Activated T-cell treated with anti-CD3 and anti-CD28 coated beads, Interleukin-2, amount 50 U/mL, for 72 hours (primary cell): Measurements from ENCODE around the gene SRMS. TPM values are rescaled to one million over a fixed set of nuclear protein-coding genes. Genes with fewer than 3 reads are reported as not detected.
A peak's percentile ranks its signal among the peaks of the same experiment; 100 is the strongest.

Experiments
- ATAC-seq, 2 donors: fragments of 150-1000 bp; cut with Tn5 transposase; replicated peaks in 1 of 2; 2 replicates each; pipeline ENCODE4 v1.10.0; 2021; ENCODE audit warnings: moderate library complexity in 2 of 2, mild to moderate bottlenecking in 1 of 2
- DNase-seq, 2 donors: peaks; one replicate each; pipeline ENCODE4 v3.0.0; 2021 to 2022; ENCODE audit warnings: mixed read lengths in 1 of 2
- H3K27ac Mint-ChIP-seq: one replicate; pipeline ENCODE4 v1.8.0; 2022; ENCODE audit warnings: mild to moderate bottlenecking, moderate library complexity, mixed read lengths
- H3K27me3 Mint-ChIP-seq: one replicate; pipeline ENCODE4 v1.8.0; 2022; ENCODE audit warnings: low read depth, mixed read lengths
- H3K36me3 Mint-ChIP-seq, 2 donors: one replicate each; pipeline ENCODE4 v1.8.0; 2022; ENCODE audit warnings: mixed read lengths in 2 of 2, mild to moderate bottlenecking in 1 of 2; ENCODE audit not compliant: insufficient read depth in 2 of 2
- H3K4me1 Mint-ChIP-seq: one replicate; pipeline ENCODE4 v1.8.0; 2022; ENCODE audit warnings: low read depth, mixed read lengths
- H3K4me3 Mint-ChIP-seq, 2 donors: one replicate each; pipeline ENCODE4 v1.8.0; 2022; ENCODE audit warnings: mild to moderate bottlenecking in 2 of 2, mixed read lengths in 2 of 2, moderate library complexity in 2 of 2
- H3K9me3 Mint-ChIP-seq, 2 donors: one replicate each; pipeline ENCODE4 v1.8.0; 2022; ENCODE audit warnings: mixed read lengths in 2 of 2
- total RNA-seq, 2 donors: library from RNA; stranded (reverse); gene quantifications; one replicate each; pipeline ENCODE4 v1.2.3, GENCODE V29; 2022

Gene SRMS, protein sequence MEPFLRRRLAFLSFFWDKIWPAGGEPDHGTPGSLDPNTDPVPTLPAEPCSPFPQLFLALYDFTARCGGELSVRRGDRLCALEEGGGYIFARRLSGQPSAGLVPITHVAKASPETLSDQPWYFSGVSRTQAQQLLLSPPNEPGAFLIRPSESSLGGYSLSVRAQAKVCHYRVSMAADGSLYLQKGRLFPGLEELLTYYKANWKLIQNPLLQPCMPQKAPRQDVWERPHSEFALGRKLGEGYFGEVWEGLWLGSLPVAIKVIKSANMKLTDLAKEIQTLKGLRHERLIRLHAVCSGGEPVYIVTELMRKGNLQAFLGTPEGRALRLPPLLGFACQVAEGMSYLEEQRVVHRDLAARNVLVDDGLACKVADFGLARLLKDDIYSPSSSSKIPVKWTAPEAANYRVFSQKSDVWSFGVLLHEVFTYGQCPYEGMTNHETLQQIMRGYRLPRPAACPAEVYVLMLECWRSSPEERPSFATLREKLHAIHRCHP
- total RNA-seq: not detected

DNA sequence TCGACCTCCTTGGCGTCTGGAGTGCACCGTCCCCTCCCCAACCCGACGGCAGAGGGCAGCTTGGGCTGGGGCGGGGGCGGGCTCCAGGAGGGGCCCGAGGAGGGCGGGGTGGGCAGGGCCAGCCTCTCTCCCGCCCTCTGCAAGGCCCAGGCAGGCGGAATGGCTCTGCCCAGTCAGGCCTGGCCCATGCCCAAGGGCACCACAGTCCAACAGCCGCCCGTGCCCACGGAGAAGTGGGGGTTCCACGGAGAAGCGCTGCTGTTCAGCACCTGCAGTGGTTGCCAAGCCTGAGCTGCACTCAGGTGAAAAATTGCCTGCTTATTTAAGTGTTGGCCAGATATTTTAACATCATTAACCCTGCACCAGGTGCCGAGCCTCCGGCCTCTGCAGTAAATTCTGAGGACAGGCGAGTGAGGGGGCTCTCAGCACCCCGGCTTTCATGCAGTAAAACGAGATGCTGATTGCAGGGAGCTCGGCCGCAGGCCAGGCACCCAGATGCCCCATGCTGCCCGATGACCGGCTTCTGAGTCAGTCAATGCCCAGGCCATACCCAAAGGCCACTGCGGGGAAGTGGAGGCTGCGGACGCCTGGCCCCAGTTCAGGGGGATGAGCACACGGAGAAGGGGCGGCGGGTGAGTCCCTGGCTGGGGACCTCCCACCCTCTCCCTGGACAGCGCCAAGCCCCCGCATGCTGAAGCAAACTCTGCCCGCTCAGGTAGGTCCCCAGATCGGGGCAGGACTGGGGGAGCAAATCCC, at the start of gene SRMS:
Gene SRMS, minus strand, starts transcription at position 25 of the 756 bp plus-strand sequence. CDS start 286 bp downstream, outside the sequence.
- Mint-ChIP-seq H3K36me3 (no peaks in the 10 kb centered on the region), H3K27me3 (peaks cover 10% of the 10 kb centered on the region), H3K27ac (no peak within 1 kb of the TSS), H3K4me1 (peaks cover 15% of the 10 kb centered on the region), H3K9me3 (no peaks in the 10 kb centered on the region), H3K4me3 (no peak within 1 kb of the TSS)
- no peak for DNase-seq
- ATAC-seq: no peak

DNA sequence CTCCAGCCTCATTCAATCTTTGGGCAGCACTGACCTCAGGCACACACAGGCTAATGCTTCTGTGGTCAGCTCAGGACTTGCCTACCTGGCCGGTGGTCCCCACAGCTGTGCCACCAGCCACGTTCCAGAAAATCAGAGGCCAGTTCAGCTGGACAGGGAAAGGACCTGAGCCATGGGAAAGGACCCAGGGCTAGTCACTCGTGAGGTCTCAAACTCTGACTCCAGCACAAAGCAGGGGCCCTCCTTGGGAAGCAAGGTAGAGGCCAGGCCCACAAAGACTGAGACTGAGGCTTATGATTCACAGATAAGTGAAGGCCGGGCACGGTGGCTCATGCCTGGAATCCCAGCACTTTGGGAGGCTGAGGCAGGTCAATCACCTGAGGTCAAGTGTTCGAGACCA, 48.9 kb upstream of the SRMS start:
- Mint-ChIP-seq H3K4me3 (no peak overlapping the region), H3K27ac (no peak overlapping the region), H3K4me1 (no peaks in the 10 kb centered on the region), H3K27me3 (no peaks in the 10 kb centered on the region), H3K9me3 (no peaks in the 10 kb centered on the region), H3K36me3 (peaks cover 7 to 9% of the 10 kb centered on the region in 2 donors)
- ATAC-seq: no peak
- DNase-seq: no peak

DNA sequence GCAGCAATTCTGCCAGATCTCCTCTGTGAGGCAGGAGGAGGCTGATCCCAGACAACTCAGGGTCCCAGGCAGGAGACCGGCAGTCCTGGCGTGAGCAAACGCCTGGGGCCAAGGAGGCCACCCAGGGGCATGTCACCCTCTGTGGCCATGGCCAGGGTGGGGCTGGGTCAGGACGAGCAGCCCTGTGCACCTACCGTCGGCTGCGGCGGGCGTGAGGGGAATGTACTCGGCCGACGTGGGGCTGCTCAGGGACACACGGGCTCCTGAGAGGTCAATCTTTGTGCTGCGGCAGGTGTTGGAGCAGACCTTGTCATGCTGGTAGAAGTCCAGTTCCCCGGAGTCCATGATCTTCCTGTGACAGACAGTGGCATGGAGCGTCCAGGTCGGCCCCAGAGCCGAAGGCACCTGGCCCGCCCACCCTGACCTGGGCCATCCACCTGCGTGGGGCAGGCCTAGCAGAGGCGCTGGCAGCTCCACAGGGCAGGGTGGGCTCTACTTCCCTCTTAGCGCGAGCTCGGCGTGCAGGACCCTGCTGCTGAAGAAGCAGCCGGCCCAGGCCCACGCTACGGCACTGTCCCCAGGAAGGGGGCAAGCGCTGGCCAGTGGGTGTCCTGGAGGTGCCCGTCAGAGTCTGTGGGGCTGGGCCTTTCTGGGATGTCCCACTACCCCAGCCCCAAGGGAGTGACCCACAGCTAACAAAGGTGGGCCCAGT, 48.0 kb upstream of the SRMS start:
- no peak overlapping the region for H3K4me3 Mint-ChIP-seq
- ATAC-seq (no peak), DNase-seq (no peak)
- H3K27me3 Mint-ChIP-seq: no peaks in the 10 kb centered on the region
- no peak overlapping the region for H3K27ac Mint-ChIP-seq
- no peaks in the 10 kb centered on the region for H3K9me3 Mint-ChIP-seq
- no peaks in the 10 kb centered on the region for H3K4me1 Mint-ChIP-seq
- H3K36me3 Mint-ChIP-seq: peaks cover 7 to 14% of the 10 kb centered on the region in 2 donors

DNA sequence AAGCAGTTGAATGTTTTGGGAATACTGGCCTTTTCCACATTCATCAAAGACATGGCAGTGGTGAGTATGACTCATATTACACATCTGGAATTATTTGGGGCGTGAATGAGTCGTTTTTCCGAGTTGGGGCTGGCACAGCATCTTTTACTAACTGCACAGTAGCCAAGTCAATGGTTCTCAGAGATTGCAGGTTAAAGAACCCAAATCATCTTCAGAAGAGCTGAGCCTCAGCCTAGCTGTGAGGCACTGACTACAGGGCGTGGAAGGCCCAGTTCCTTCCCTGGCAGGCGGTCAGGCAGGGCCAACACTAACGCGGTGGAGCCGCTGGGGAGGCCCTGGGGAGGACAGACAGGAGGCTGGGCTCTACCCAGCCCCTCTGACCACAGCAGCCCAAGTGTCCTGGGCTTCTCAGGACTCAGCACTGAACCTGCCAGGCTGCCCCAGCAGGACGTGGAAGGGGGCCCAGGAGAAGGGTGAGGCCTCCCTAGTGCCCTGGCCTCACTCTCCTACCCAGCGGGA, 46.6 kb upstream of the SRMS start:
- no peaks in the 10 kb centered on the region for H3K4me1 Mint-ChIP-seq
- ATAC-seq (no peak), DNase-seq (no peak)
- peaks cover 7 to 8% of the 10 kb centered on the region in 2 donors for H3K36me3 Mint-ChIP-seq
- H3K4me3 Mint-ChIP-seq: no peak overlapping the region
- no peak overlapping the region for H3K27ac Mint-ChIP-seq
- no peaks in the 10 kb centered on the region for H3K9me3 Mint-ChIP-seq
- H3K27me3 Mint-ChIP-seq: no peaks in the 10 kb centered on the region

DNA sequence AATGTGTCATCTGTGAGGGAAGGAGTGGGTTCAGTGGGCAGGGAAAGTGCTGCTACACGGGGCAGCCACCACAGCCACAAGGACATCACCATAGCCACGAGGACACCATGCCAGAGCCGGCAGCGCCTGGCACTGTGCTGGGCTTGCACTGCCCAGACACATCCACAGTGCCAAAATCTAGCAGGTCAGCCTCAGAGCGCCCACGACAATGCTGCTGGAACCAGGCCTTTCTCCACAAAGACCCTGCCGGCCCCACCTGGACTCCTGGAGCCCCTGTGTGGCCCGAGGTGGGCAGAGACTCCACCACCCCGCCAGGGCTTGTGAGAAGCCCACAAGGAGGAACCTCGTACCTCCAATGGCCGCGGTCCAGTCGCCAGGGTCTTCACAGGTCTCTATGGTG, 45.1 kb upstream of the SRMS start:
- H3K4me1 Mint-ChIP-seq: peaks cover 5% of the 10 kb centered on the region
- DNase-seq: no peak
- H3K27ac Mint-ChIP-seq: no peak overlapping the region
- no peak for ATAC-seq
- no peaks in the 10 kb centered on the region for H3K27me3 Mint-ChIP-seq
- H3K36me3 Mint-ChIP-seq: peaks cover 5 to 8% of the 10 kb centered on the region in 2 donors
- no peak overlapping the region for H3K4me3 Mint-ChIP-seq
- H3K9me3 Mint-ChIP-seq: no peaks in the 10 kb centered on the region

DNA sequence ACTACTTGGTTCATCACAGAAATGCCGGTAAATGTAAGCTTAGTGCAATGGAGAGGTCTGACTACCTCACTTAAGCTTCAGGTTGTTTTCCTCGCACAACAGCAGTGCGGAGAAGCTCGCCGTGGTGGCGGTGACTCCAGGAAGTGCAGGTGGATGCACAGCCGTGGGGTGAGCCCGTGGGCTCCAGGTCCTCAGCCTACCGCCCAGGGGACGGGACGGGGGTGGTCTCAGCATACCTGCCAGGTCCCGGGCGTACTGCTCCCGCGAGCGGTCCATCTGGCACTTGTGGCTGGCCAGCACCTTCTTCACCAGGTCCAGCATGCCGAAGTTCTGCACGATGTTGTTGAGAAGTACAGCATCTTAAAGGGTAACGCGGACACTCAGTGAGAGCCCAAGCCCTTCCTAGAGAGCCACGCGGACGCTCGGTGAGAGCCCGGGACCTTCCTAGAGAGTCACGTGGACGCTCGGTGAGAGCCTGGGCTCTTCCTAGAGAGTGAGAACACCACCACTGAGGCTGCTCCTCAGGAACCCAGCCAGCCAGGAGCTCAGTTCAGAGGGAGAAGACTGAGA, 44.3 kb upstream of the SRMS start:
- Mint-ChIP-seq H3K4me1 (peaks cover 5% of the 10 kb centered on the region), H3K36me3 (peaks cover 5 to 8% of the 10 kb centered on the region in 2 donors), H3K27me3 (no peaks in the 10 kb centered on the region), H3K4me3 (no peak overlapping the region), H3K27ac (no peak overlapping the region), H3K9me3 (no peaks in the 10 kb centered on the region)
- DNase-seq: no peak
- ATAC-seq: no peak

DNA sequence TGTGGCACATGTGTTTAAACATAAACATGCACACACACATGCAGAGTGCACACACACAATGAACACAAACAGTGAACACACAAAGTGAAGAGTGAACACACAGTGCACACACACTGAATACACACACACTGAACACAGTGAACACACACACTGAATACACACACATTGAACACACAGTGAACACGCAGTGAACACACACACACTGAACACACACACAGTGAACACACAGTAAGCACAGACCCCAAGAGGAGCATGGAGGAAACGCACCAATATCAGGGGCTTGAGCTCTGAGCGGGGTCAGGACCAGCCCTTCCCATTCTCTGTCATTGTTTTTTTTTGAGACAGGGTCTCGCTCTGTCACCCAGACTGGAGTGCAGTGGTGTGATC, 43.6 kb upstream of the SRMS start:
- Mint-ChIP-seq H3K27me3 (no peaks in the 10 kb centered on the region), H3K9me3 (no peaks in the 10 kb centered on the region), H3K36me3 (peaks cover 5 to 8% of the 10 kb centered on the region in 2 donors), H3K4me1 (peaks cover 5% of the 10 kb centered on the region), H3K27ac (no peak overlapping the region), H3K4me3 (no peak overlapping the region)
- no peak for DNase-seq
- ATAC-seq: no peak

DNA sequence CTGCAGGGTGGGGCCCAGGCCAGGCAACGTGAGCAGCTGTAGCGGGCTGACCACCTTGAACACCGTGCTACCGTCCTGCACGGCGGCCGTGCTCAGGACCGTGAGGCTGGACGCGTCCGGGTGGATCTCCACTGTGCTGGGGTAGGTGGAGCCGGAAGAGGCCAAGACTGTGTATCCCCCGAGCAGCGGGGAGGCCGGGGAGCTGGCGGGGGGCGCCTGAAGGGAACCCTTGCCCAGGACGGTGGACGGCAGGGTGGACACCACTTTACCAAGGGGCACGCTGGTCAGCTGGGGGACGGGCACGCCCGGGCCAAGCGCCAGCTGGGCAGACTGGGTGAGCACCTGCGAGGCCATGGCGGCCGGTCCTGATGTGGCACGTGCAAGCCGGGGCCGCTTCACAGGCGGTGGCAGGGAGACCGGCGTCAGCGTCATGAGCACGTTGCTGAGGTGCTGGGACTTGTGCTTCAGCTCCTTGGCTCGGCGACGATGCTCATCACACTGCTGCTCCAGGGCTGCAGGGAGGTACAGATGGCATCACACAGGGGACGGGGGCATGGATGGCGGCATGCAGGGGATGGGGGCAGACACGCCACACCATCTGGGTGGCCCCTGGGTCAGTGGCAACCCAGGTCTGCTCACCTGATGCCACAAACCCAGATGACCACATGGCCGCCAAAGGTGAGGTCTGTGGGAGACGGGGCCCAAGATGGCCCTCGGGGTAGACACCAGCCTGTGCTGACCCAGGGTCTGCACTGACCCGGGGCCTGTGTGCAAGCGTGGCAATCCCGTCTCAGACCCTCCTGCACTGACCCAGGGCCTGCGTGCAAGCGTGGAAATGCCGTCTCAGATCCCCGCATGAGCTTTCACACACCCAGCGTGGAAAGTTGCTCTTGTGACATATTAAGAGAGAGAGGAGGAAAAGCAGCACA, 42.9 kb upstream of the SRMS start:
- ATAC-seq: no peak
- Mint-ChIP-seq H3K27ac (no peak overlapping the region), H3K4me3 (no peak overlapping the region), H3K4me1 (peaks cover 5% of the 10 kb centered on the region), H3K36me3 (peaks cover 5 to 8% of the 10 kb centered on the region in 2 donors), H3K27me3 (no peaks in the 10 kb centered on the region), H3K9me3 (no peaks in the 10 kb centered on the region)
- DNase-seq: no peak

DNA sequence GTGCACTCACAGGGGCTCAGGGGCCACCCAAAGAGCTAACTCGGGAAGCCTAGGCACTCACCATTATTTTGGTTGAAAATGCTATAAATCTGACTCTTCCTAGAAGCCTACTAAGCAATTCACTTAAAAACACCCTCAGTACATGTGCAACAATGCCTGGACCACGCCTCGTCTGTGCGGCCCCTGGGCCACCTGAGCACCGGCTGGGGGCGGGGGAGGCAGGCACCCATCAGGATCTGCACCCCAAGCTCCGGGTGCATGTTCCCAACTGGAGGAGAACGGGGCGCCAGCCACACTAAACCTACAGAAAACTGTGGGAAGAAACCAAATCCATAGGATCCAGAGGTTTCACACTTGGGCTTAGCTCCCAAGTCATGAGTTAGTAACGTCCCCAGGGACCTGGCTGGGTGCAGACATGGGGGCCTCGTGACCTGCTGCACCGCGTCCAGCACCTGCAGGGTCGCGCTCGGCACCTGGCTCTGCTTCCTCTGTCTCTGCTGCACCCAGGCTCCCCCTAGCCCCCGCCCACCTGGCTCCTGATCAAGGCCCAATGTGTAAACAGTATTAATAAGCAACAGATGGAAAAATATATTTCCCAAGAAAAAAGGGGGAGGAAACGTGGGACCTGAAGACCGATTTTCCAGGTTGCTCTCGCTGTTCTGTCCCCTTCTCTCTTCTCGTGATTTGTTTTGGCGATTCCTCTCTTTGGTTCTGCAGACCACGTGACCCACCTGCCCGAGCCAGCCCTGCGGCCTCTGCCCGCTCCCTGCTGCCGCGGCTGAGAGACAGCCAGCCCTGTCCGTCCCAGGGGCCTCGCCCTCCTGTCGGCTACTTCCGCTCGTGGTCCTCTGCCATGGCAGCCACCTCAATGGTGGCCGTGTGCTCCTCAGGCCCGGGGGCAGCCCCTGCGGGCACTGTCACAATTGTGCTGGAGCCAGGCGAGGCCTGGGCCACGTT, 42.0 kb upstream of the SRMS start:
- H3K9me3 Mint-ChIP-seq: no peaks in the 10 kb centered on the region
- DNase-seq (no peak), ATAC-seq (no peak)
- H3K27ac Mint-ChIP-seq: no peak overlapping the region
- H3K4me3 Mint-ChIP-seq: no peak overlapping the region
- no peaks in the 10 kb centered on the region for H3K27me3 Mint-ChIP-seq
- H3K36me3 Mint-ChIP-seq: peaks cover 5 to 8% of the 10 kb centered on the region in 2 donors
- peaks cover 5% of the 10 kb centered on the region for H3K4me1 Mint-ChIP-seq

DNA sequence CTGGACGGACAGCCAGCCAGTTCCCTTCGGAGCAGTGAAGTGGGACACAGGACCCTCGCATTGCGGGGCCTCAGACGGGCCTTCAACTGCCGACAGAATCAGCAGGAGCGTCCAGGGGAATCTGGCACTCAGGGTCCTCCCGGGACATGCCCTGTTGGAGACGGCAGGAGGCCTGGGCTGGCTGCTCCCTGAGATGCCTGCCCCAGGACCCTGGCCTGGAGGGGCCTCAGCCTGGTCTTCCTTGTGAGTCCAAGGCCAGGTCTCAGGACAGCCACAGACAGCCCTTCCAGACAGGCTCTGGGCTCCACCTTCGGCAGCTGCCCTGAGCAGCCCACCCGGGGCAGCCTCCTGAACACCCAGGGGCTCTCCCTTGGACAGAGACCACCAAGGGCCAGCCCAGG, 41.1 kb upstream of the SRMS start:
- no peak overlapping the region for H3K27ac Mint-ChIP-seq
- no peaks in the 10 kb centered on the region for H3K27me3 Mint-ChIP-seq
- peak in 1 of 2 donors; percentile 15 for ATAC-seq
- H3K9me3 Mint-ChIP-seq: no peaks in the 10 kb centered on the region
- no peak overlapping the region for H3K4me3 Mint-ChIP-seq
- H3K36me3 Mint-ChIP-seq: peaks cover 5 to 8% of the 10 kb centered on the region in 2 donors
- no peak for DNase-seq
- peaks cover 5% of the 10 kb centered on the region for H3K4me1 Mint-ChIP-seq
